IMR-90 (cell line): Measurements from ENCODE around the gene ZNF606. TPM values are rescaled to one million over a fixed set of nuclear protein-coding genes. Genes with fewer than 3 reads are reported as not detected.

Source experiments
- ATAC-seq: fragments of 200-7000 bp; cut with Tn5 transposase; 2 replicates; pipeline ENCODE4 v1.9.1; 2020; ENCODE audit warnings: low read depth, mild to moderate bottlenecking, moderate library complexity
- BruUV-seq: library from RNA; stranded (reverse); fragments of 400-500 nt; replicated peaks from 2 replicates; lab custom pipeline; 2021; lab: Mats Ljungman, UMichigan
- CTCF ChIA-PET: fragments of 300-600 bp; formaldehyde crosslinking; extraction: SDS; loops from one replicate; lab custom pipeline; 2021; ENCODE audit warnings: antibody characterized with exemption; lab: Yijun Ruan, JAX
- POLR2A ChIA-PET: fragments of 300-600 bp; sonication (Branson Sonifier 250); formaldehyde crosslinking; loops from one replicate; lab custom pipeline; 2022; ENCODE audit warnings: antibody characterized with exemption; ENCODE audit not compliant: unreplicated experiment; lab: Charles Lee
- DNase-seq: peaks from one replicate; pipeline ENCODE4 v3.0.0; 2013
- H2AFZ ChIP-seq: replicated peaks from 2 replicates; pipeline ENCODE3; 2013; ENCODE audit warnings: low read length, mild to moderate bottlenecking; ENCODE audit not compliant: poor library complexity
- H2AK5ac ChIP-seq: 2 replicates; pipeline ENCODE4 v1.6.1; 2013; ENCODE audit warnings: low read depth, low read length, inconsistent platforms
- H2AK9ac ChIP-seq: replicated peaks from 2 replicates; pipeline ENCODE3; 2013; ENCODE audit warnings: mild to moderate bottlenecking, low read depth, low read length, moderate library complexity; ENCODE audit not compliant: poor library complexity
- H2BK120ac ChIP-seq: 2 replicates; pipeline ENCODE4 v1.6.1; 2013; ENCODE audit warnings: low read depth, low read length, inconsistent platforms
- H2BK15ac ChIP-seq: 3 replicates; pipeline ENCODE4 v1.6.1; 2013; ENCODE audit warnings: low read depth, low read length, inconsistent platforms
- H2BK20ac ChIP-seq: 2 replicates; pipeline ENCODE4 v1.6.1; 2013; ENCODE audit warnings: low read depth, mild to moderate bottlenecking, inconsistent platforms, low read length, moderate library complexity
- H2BK5ac ChIP-seq: 2 replicates; pipeline ENCODE4 v1.6.1; 2013; ENCODE audit warnings: mild to moderate bottlenecking, low read depth, low read length, inconsistent platforms; ENCODE audit not compliant: poor library complexity, severe bottlenecking
- H3K14ac ChIP-seq: replicated peaks from 2 replicates; pipeline ENCODE4 v1.6.1; 2013; ENCODE audit warnings: low read depth, low read length, inconsistent platforms
- H3K18ac ChIP-seq: 2 replicates; pipeline ENCODE4 v1.6.1; 2013; ENCODE audit warnings: low read depth, low read length, control low read depth
- H3K23ac ChIP-seq: 2 replicates; pipeline ENCODE4 v1.6.1; 2013; ENCODE audit warnings: low read depth, low read length, inconsistent platforms
- H3K27ac ChIP-seq: 2 replicates; pipeline ENCODE4 v1.5.1; 2013; ENCODE audit warnings: mild to moderate bottlenecking, control low read depth, low read length; ENCODE audit not compliant: insufficient read depth
- H3K27me3 ChIP-seq: 2 replicates; pipeline ENCODE4 v1.6.1; 2013; ENCODE audit warnings: low read length; ENCODE audit not compliant: control insufficient read depth, insufficient read depth
- H3K36me3 ChIP-seq: 2 replicates; pipeline ENCODE4 v1.6.1; 2013; ENCODE audit warnings: low read length, mixed read lengths; ENCODE audit not compliant: control insufficient read depth, insufficient read depth
- H3K4ac ChIP-seq: 2 replicates; pipeline ENCODE4 v1.6.1; 2013; ENCODE audit warnings: low read depth, low read length, inconsistent platforms
- H3K4me1 ChIP-seq: 2 replicates; pipeline ENCODE4 v1.6.1; 2013; ENCODE audit warnings: low read length, mixed read lengths; ENCODE audit not compliant: control insufficient read depth, insufficient read depth
- H3K4me2 ChIP-seq: 2 replicates; pipeline ENCODE4 v1.6.1; 2013; ENCODE audit warnings: low read depth, mild to moderate bottlenecking, control low read depth, low read length, moderate library complexity
- H3K4me3 ChIP-seq: 2 replicates; pipeline ENCODE4 v1.5.1; 2013; ENCODE audit warnings: low read depth, mild to moderate bottlenecking, control low read depth, low read length, moderate library complexity; ENCODE audit not compliant: insufficient read depth
- H3K56ac ChIP-seq: 2 replicates; pipeline ENCODE4 v1.6.1; 2013; ENCODE audit warnings: low read length, inconsistent platforms; ENCODE audit not compliant: insufficient read depth; ENCODE audit errors: extremely low read depth
- H3K79me1 ChIP-seq, 2 experiments: 2 replicates each; pipeline ENCODE4 v1.6.1; 2013; ENCODE audit warnings: low read length in 2 of 2, inconsistent platforms in 1 of 2, low read depth in 1 of 2
- H3K9ac ChIP-seq: 2 replicates; pipeline ENCODE4 v1.6.1; 2013; ENCODE audit warnings: low read depth, low read length, control low read depth
- H3K9me1 ChIP-seq: 2 replicates; pipeline ENCODE4 v1.6.1; 2013; ENCODE audit warnings: low read length, inconsistent platforms; ENCODE audit not compliant: insufficient read depth
- H3K9me3 ChIP-seq: 2 replicates; pipeline ENCODE4 v1.6.1; 2013; ENCODE audit warnings: low read length; ENCODE audit not compliant: control insufficient read depth, insufficient read depth
- H4K20me1 ChIP-seq: 2 replicates; pipeline ENCODE4 v1.6.1; 2013; ENCODE audit warnings: low read length, inconsistent platforms; ENCODE audit not compliant: insufficient read depth
- H4K5ac ChIP-seq: 2 replicates; pipeline ENCODE4 v1.6.1; 2013; ENCODE audit warnings: mild to moderate bottlenecking, low read depth, low read length, control low read depth
- H4K8ac ChIP-seq, 2 experiments: 2 replicates each; pipeline ENCODE4 v1.6.1; 2013; ENCODE audit warnings: low read depth in 2 of 2, low read length in 2 of 2, control low read depth in 1 of 2, inconsistent platforms in 1 of 2
- H4K91ac ChIP-seq: 2 replicates; pipeline ENCODE4 v1.6.1; 2013; ENCODE audit warnings: low read depth, low read length, inconsistent platforms; ENCODE audit not compliant: insufficient read depth
- BHLHE40 ChIP-seq: fragments of 150-350 bp; IDR thresholded peaks from 2 replicates; pipeline ENCODE4 v1.6.1; 2016; ENCODE audit warnings: mild to moderate bottlenecking, low read depth, low read length
- CEBPB ChIP-seq: IDR thresholded peaks from 2 replicates; pipeline ENCODE4 v1.6.1; 2012; ENCODE audit warnings: low read depth, low read length, improper control_type of control experiment
- CHD1 ChIP-seq: IDR thresholded peaks from 2 replicates; pipeline ENCODE4 v1.6.1; 2012; ENCODE audit warnings: low read depth, low read length, improper control_type of control experiment
- CTCF ChIP-seq: conservative IDR thresholded peaks from 2 replicates; pipeline ENCODE4 v1.5.1; 2012; ENCODE audit warnings: mild to moderate bottlenecking, low read depth, low read length, improper control_type of control experiment
- FOS ChIP-seq: fragments of 150-350 bp; IDR thresholded peaks from 2 replicates; pipeline ENCODE4 v1.6.1; 2016; ENCODE audit warnings: low read depth, low read length
- MAFK ChIP-seq: IDR thresholded peaks from 2 replicates; pipeline ENCODE4 v1.6.1; 2012; ENCODE audit warnings: low read depth, low read length, improper control_type of control experiment
- MAZ ChIP-seq: IDR thresholded peaks from 2 replicates; pipeline ENCODE4 v1.6.1; 2012; ENCODE audit warnings: low read depth, mild to moderate bottlenecking, low read length, improper control_type of control experiment, moderate library complexity, borderline replicate concordance
- MXI1 ChIP-seq: IDR thresholded peaks from 2 replicates; pipeline ENCODE4 v1.6.1; 2012; ENCODE audit warnings: low read depth, mild to moderate bottlenecking, low read length, moderate library complexity, borderline replicate concordance
- NFE2L2 ChIP-seq: fragments of 150-350 bp; IDR thresholded peaks from 2 replicates; pipeline ENCODE4 v1.6.1; 2016; ENCODE audit warnings: low read depth, mild to moderate bottlenecking, low read length
- POLR2A ChIP-seq: IDR thresholded peaks from 2 replicates; pipeline ENCODE4 v1.6.1; 2012; ENCODE audit warnings: mild to moderate bottlenecking, low read depth, low read length
- RAD21 ChIP-seq: IDR thresholded peaks from 2 replicates; pipeline ENCODE4 v1.6.1; 2012; ENCODE audit warnings: low read length, improper control_type of control experiment
- RCOR1 ChIP-seq: IDR thresholded peaks from 2 replicates; pipeline ENCODE4 v1.6.1; 2012; ENCODE audit warnings: mild to moderate bottlenecking, low read length, improper control_type of control experiment; ENCODE audit not compliant: insufficient replicate concordance
- RFX5 ChIP-seq: IDR thresholded peaks from 2 replicates; pipeline ENCODE4 v1.8.0; 2012; ENCODE audit warnings: low read depth, mild to moderate bottlenecking, low read length, moderate library complexity
- SMC3 ChIP-seq: fragments of 150-350 bp; IDR thresholded peaks from 2 replicates; pipeline ENCODE4 v1.6.1; 2016; ENCODE audit warnings: low read depth, mild to moderate bottlenecking, antibody characterized with exemption, low read length, moderate library complexity
- USF2 ChIP-seq: fragments of 150-350 bp; IDR thresholded peaks from 2 replicates; pipeline ENCODE4 v1.6.1; 2017; ENCODE audit warnings: mild to moderate bottlenecking, antibody characterized with exemption, low read length, low read depth
- WGBS, 2 experiments: methylation state at CpG; one replicate each; pipeline versions ENCODE4 v1.1.5 to v1.1.7; 2013; ENCODE audit warnings: missing lambda C conversion rate in 2 of 2; ENCODE audit not compliant: insufficient read length in 1 of 2; ENCODE audit errors: extremely low coverage in 2 of 2; 5-methylcytosine and 5-hydroxymethylcytosine counted together
- dilution Hi-C: fragments of 300-500 bp; cut with HindIII; formaldehyde crosslinking; loops from one replicate; pipeline ENCODE4 v1.14.3; 2018; ENCODE audit warnings: low sequenced_read_pairs; ENCODE audit not compliant: unreplicated experiment
- in situ Hi-C: fragments of 300-500 bp; cut with MboI; formaldehyde crosslinking; loops from 3 replicates; pipeline ENCODE4 v1.14.3; 2019; ENCODE audit warnings: low sequenced_read_pairs, inconsistent platforms, mixed read lengths
- intact Hi-C: fragments of 100-400 bp; cut with micrococcal nuclease; formaldehyde crosslinking; loops from 2 replicates; pipeline ENCODE4 v1.10.0; 2022
- polyA plus RNA-seq, 3 experiments: library from polyadenylated mRNA; depleted of rRNA; stranded (reverse); fragments of >200 nt; gene quantifications; 2 replicates each; pipeline ENCODE4 v1.2.3, GENCODE V29; 2012; ENCODE audit warnings: low replicate concordance in 1 of 3
- total RNA-seq: library from RNA; depleted of rRNA; stranded (reverse); fragments of >200 nt; gene quantifications from 2 replicates; pipeline ENCODE4 v1.2.3, GENCODE V29; 2012
- TF ChIP-seq, protein P1 (sequence below): fragments of 150-350 bp; IDR thresholded peaks from 2 replicates; pipeline ENCODE4 v1.6.1; 2016; ENCODE audit warnings: low read depth, mild to moderate bottlenecking, low read length, moderate library complexity, borderline replicate concordance

ZNF606 gene
- total and polyA plus RNA-seq, 2 of the 4 experiments (the other 2 are of a cell fraction), result 4.3 to 9.0 TPM

GRCh38 chr19:58040751-58041525 lies 38.3 kb upstream of the ZNF606 start:
- no peak overlapping the region for H3K4ac ChIP-seq
- H2AFZ ChIP-seq, result no peak overlapping the region
- H3K9me1 ChIP-seq, result no peaks in the 10 kb centered on the region
- 63% methylated on average over 12 of the region's 21 CpGs; no CpG with 5 or more reads in 1 of the 2 experiments for WGBS, 2 experiments
- no peak overlapping the region for H2BK5ac ChIP-seq
- no peak overlapping the region for H2BK15ac ChIP-seq
- DNase-seq (no peak), ATAC-seq (no peak)
- no peak overlapping the region for H2BK120ac ChIP-seq
- POLR2A ChIA-PET, result no interaction called here
- no peaks in the 10 kb centered on the region for H3K79me1 ChIP-seq
- in situ Hi-C loops (no loop called here), intact Hi-C loops (no loop called here), dilution Hi-C loops (no loop called here)
- H3K23ac ChIP-seq, result no peak overlapping the region
- no peak overlapping the region for H4K5ac ChIP-seq
- no peaks in the 10 kb centered on the region for H4K20me1 ChIP-seq
- CTCF ChIA-PET, result no interaction called here
- TF ChIP-seq USF2 (no peak), MAFK (no peak), MAZ (no peak), BHLHE40 (no peak), FOS (no peak), POLR2A (no peak), SMC3 (no peak), CHD1 (no peak), CTCF (no peak), RAD21 (no peak), MXI1 (no peak), NFE2L2 (no peak), CEBPB (no peak), RFX5 (no peak), RCOR1 (no peak)
- TF ChIP-seq, protein P1, sequence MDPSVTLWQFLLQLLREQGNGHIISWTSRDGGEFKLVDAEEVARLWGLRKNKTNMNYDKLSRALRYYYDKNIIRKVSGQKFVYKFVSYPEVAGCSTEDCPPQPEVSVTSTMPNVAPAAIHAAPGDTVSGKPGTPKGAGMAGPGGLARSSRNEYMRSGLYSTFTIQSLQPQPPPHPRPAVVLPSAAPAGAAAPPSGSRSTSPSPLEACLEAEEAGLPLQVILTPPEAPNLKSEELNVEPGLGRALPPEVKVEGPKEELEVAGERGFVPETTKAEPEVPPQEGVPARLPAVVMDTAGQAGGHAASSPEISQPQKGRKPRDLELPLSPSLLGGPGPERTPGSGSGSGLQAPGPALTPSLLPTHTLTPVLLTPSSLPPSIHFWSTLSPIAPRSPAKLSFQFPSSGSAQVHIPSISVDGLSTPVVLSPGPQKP, result no peak
- H2BK20ac ChIP-seq, result no peak overlapping the region
- no peak overlapping the region for H2AK9ac ChIP-seq
- H2AK5ac ChIP-seq, result no peak overlapping the region
- H3K9ac ChIP-seq, result no peak overlapping the region
- no peak overlapping the region for H3K4me3 ChIP-seq
- no peak overlapping the region for H3K27ac ChIP-seq
- H3K18ac ChIP-seq, result no peak overlapping the region
- H3K36me3 ChIP-seq, result no peaks in the 10 kb centered on the region
- peaks cover 60% of the 10 kb centered on the region for H3K9me3 ChIP-seq
- no peaks in the 10 kb centered on the region for H3K4me1 ChIP-seq
- H3K4me2 ChIP-seq, result no peak overlapping the region
- no peak overlapping the region for H4K8ac ChIP-seq
- no peak overlapping the region for H4K91ac ChIP-seq
- H3K56ac ChIP-seq, result no peak overlapping the region
- no peaks in the 10 kb centered on the region for H3K27me3 ChIP-seq
- no peak overlapping the region for H3K14ac ChIP-seq
- BruUV-seq, result no TSS peak
